ENCODE measurements around the gene CXCL16.

Gene CXCL16

GRCh38 chr17:4739122-4740024 is at the start of gene CXCL16, which contains the start of gene ZMYND15:
Gene CXCL16, minus strand, starts transcription at chr17:4739928. Its CDS starts 589 bp downstream, at chr17:4739339.
Gene ZMYND15, plus strand, starts transcription at chr17:4739833. Its CDS starts 716 bp downstream, at chr17:4740549.
- peak; percentile 43 for DNase-seq (ENCODE audit: low spot score)

- no peak for DNase-seq (ENCODE audit: low spot score)
Observed at GRCh38 chr17:4788807-4789700, 49.3 kb upstream of the CXCL16 start, which contains the start of gene GLTPD2. Gene GLTPD2, plus strand, starts transcription at chr17:4788964. Its CDS starts 48 bp downstream, at chr17:4789012.

GRCh38 chr17:4788159-4788806 is 48.6 kb upstream of the CXCL16 start:
- no peak for DNase-seq (ENCODE audit: low spot score)

- no peak for DNase-seq (ENCODE audit: low spot score)
Observed at GRCh38 chr17:4786516-4786915, 46.8 kb upstream of the CXCL16 start.

GRCh38 chr17:4786106-4786511 is 46.4 kb upstream of the CXCL16 start, which contains the start of gene VMO1:
Gene VMO1, minus strand, starts transcription at chr17:4786364. Its CDS starts 12 bp downstream, at chr17:4786352.
- no peak for DNase-seq (ENCODE audit: low spot score)

GRCh38 chr17:4785311-4786105 is 45.8 kb upstream of the CXCL16 start:
- DNase-seq (ENCODE audit: low spot score): no peak

GRCh38 chr17:4782652-4783051 is 42.9 kb upstream of the CXCL16 start:
- DNase-seq (ENCODE audit: low spot score): no peak

GRCh38 chr17:4780325-4780955 is 40.7 kb upstream of the CXCL16 start:
- no peak for DNase-seq (ENCODE audit: low spot score)

GRCh38 chr17:4777969-4778760 is 38.4 kb upstream of the CXCL16 start:
- DNase-seq (ENCODE audit: low spot score): no peak

- DNase-seq (ENCODE audit: low spot score): no peak
Observed at GRCh38 chr17:4772235-4772613, 32.5 kb upstream of the CXCL16 start.

- DNase-seq (ENCODE audit: low spot score): no peak
Observed at GRCh38 chr17:4771519-4772234, 31.9 kb upstream of the CXCL16 start, which contains the start of gene TM4SF5. Gene TM4SF5, plus strand, starts transcription at chr17:4771886. Its CDS starts 37 bp downstream, at chr17:4771923.

- DNase-seq (ENCODE audit: low spot score): no peak
Observed at GRCh38 chr17:4769628-4770027, 29.9 kb upstream of the CXCL16 start.

GRCh38 chr17:4768298-4768697 is 28.6 kb upstream of the CXCL16 start:
- DNase-seq (ENCODE audit: low spot score): no peak

- no peak for DNase-seq (ENCODE audit: low spot score)
Observed at GRCh38 chr17:4766723-4767122, 27.0 kb upstream of the CXCL16 start.

- DNase-seq (ENCODE audit: low spot score): no peak
Observed at GRCh38 chr17:4766201-4766600, 26.5 kb upstream of the CXCL16 start.

GRCh38 chr17:4764595-4764994 is 24.9 kb upstream of the CXCL16 start:
- no peak for DNase-seq (ENCODE audit: low spot score)

- no peak for DNase-seq (ENCODE audit: low spot score)
Observed at GRCh38 chr17:4759776-4760236, 20.1 kb upstream of the CXCL16 start.

- no peak for DNase-seq (ENCODE audit: low spot score)
Observed at GRCh38 chr17:4753392-4753791, 13.7 kb upstream of the CXCL16 start.

- DNase-seq (ENCODE audit: low spot score): no peak
Observed at GRCh38 chr17:4751932-4752331, 12.2 kb upstream of the CXCL16 start.

All from CD4-positive, alpha-beta T cell treated with Interleukin-6 at 100 ng/mL for 8 hours (primary cell).